ENCODE results near the gene SKA1.

SKA1 gene

DNA sequence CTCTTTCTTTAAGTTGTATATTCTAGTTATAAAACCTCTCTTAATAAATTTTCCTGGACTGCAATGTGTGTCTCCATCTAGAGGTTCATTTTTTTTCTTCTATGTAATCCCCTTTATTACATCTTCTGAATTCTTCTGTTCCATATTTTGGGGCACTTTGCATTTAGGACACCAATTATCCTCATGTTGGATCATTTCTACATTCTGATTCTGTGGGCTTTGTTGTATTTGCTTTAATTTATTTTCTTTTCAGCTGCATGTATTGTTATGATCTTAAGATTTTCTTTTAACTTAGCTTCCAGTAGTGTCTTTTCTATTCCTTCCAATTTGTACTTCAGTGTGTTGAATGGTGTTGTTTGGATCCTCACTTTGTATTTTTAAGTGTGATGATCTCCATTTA, 5.2 kb upstream of the SKA1 start:
- TF ChIP-seq YY1 (IDR thresholded peaks at IDR 0.05; ENCODE audit: insufficient read depth, insufficient read length) (no peak), SUZ12 (IDR thresholded peaks at IDR 0.05; ENCODE audit: extremely low read depth, insufficient read depth, insufficient read length) (no peak), ZNF274 (IDR thresholded peaks at IDR 0.05; ENCODE audit: low read depth, low read length) (no peak)
- Histone ChIP-seq H3K36me3 (ENCODE audit: insufficient read depth, insufficient read length, low read length) (no peaks in the 10 kb centered on the region), H3K9ac (ENCODE audit: insufficient read length, low read depth) (no peak overlapping the region), H3K4me3 (ENCODE audit: insufficient read length, low read depth) (no peak overlapping the region), H3K4me1 (ENCODE audit: insufficient read depth, insufficient read length) (no peaks in the 10 kb centered on the region), H3K27me3 (ENCODE audit: insufficient read depth, insufficient read length) (no peaks in the 10 kb centered on the region), H3K9me3 (ENCODE audit: insufficient read depth, low read length) (no peaks in the 10 kb centered on the region)
- DNase-seq (ENCODE audit: low read depth, low spot score) = no peak

DNA sequence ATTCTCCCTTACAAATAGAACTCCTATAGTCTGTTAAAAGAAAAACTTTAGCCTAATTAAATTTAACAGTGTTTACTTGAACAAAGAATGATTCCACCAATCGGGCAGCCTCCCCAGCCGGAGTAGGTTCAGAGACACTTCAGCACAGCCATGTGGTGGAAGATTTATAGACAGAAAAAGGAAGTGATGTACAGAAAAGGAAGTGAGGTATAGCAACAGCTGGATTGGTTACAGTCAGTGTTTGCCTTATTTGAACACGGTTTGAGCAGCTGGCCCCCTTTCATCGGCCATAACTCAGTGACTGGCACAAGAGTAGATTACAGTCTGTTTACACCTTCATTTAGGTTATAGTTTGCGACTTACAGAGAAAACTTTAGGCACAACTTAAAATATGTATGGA, 2.1 kb upstream of the SKA1 start:
- H3K4me1 ChIP-seq (ENCODE audit: insufficient read depth, insufficient read length) = no peaks in the 10 kb centered on the region
- H3K4me3 ChIP-seq (ENCODE audit: insufficient read length, low read depth) = no peak overlapping the region
- no peak for TF ChIP-seq ZNF274 (IDR thresholded peaks at IDR 0.05; ENCODE audit: low read depth, low read length)
- no peak for TF ChIP-seq SUZ12 (IDR thresholded peaks at IDR 0.05; ENCODE audit: extremely low read depth, insufficient read depth, insufficient read length)
- no peak for TF ChIP-seq YY1 (IDR thresholded peaks at IDR 0.05; ENCODE audit: insufficient read depth, insufficient read length)

DNA sequence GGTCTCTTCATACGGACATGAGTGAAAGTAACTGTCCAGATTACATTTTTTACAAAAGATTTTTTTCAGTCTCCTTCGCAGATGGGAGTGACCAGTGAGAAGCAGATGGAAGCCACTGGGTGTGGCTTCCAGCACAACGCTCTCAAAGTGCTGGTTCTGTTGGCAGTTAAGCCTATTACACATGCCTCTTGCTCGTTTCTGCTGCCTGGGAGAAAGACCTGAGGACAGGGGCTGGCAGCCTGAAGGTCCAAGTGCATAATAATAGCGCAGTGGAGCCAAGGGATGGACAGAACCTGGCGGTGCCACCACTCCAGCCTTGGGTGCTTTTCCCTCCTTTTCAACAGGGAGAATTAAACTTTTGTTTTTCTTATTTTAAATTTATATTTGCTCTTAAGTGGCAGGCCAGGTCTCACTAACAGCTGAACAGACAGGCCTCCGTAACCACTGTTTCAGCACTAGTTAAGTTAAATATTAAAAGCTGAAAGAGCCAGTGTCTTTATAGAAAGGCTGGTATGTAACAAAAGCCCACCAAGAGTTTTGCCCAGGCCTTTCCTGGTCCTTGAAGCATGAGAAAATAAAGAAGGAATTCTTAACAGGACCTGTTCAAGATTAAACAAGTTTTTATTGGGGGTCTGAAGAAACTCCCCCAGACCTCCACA, 1.2 kb upstream of the SKA1 start:
- Histone ChIP-seq H3K9me3 (ENCODE audit: insufficient read depth, low read length) (no peaks in the 10 kb centered on the region), H3K36me3 (ENCODE audit: insufficient read depth, insufficient read length, low read length) (peaks cover 18% of the 10 kb centered on the region), H3K4me3 (ENCODE audit: insufficient read length, low read depth) (no peak overlapping the region), H3K9ac (ENCODE audit: insufficient read length, low read depth) (no peak overlapping the region), H3K4me1 (ENCODE audit: insufficient read depth, insufficient read length) (no peaks in the 10 kb centered on the region), H3K27me3 (ENCODE audit: insufficient read depth, insufficient read length) (no peaks in the 10 kb centered on the region)
- DNase-seq (ENCODE audit: low read depth, low spot score) = no peak
- TF ChIP-seq ZNF274 (IDR thresholded peaks at IDR 0.05; ENCODE audit: low read depth, low read length) (no peak), YY1 (IDR thresholded peaks at IDR 0.05; ENCODE audit: insufficient read depth, insufficient read length) (no peak), SUZ12 (IDR thresholded peaks at IDR 0.05; ENCODE audit: extremely low read depth, insufficient read depth, insufficient read length) (no peak)

More for the DNA sequence above, 2.1 kb upstream of the SKA1 start:
- Histone ChIP-seq H3K27me3 (ENCODE audit: insufficient read depth, insufficient read length) (no peaks in the 10 kb centered on the region), H3K36me3 (ENCODE audit: insufficient read depth, insufficient read length, low read length) (peaks cover 13% of the 10 kb centered on the region), H3K9ac (ENCODE audit: insufficient read length, low read depth) (no peak overlapping the region), H3K9me3 (ENCODE audit: insufficient read depth, low read length) (no peaks in the 10 kb centered on the region)
- no peak for DNase-seq (ENCODE audit: low read depth, low spot score)

DNA sequence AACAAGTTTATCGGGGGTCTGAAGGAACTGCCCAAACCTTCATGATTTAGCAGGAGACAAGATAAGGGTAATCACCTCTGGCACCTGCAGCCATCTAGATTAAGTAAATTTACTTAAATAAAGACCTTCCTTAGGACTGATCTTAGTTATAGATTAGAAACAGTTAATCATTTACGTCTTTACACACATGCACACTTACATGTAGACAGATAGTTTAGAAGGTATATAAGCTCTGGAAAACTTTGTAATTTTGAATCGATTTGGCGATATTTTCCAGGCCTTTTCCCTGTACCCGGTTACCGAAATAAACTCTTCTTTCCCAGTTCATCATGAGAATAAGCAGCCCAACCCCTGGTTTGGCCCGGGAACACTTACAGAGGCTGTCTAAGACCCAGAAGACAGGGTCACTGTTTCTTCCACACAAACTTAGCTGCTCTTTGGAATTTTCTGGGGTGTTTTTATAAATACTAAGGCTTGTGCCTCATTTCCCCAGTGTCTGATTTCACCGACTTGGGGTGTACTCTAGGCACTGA, 560 bp upstream of the SKA1 start:
- Histone ChIP-seq H3K9ac (ENCODE audit: insufficient read length, low read depth) (peak overlapping the region; percentile 12), H3K27me3 (ENCODE audit: insufficient read depth, insufficient read length) (no peaks in the 10 kb centered on the region), H3K4me3 (ENCODE audit: insufficient read length, low read depth) (peak overlapping the region; percentile 18), H3K4me1 (ENCODE audit: insufficient read depth, insufficient read length) (no peaks in the 10 kb centered on the region), H3K9me3 (ENCODE audit: insufficient read depth, low read length) (no peaks in the 10 kb centered on the region), H3K36me3 (ENCODE audit: insufficient read depth, insufficient read length, low read length) (peaks cover 23% of the 10 kb centered on the region)
- TF ChIP-seq SUZ12 (IDR thresholded peaks at IDR 0.05; ENCODE audit: extremely low read depth, insufficient read depth, insufficient read length) (no peak), ZNF274 (IDR thresholded peaks at IDR 0.05; ENCODE audit: low read depth, low read length) (no peak), YY1 (IDR thresholded peaks at IDR 0.05; ENCODE audit: insufficient read depth, insufficient read length) (no peak)
- DNase-seq (ENCODE audit: low read depth, low spot score) = no peak

DNA sequence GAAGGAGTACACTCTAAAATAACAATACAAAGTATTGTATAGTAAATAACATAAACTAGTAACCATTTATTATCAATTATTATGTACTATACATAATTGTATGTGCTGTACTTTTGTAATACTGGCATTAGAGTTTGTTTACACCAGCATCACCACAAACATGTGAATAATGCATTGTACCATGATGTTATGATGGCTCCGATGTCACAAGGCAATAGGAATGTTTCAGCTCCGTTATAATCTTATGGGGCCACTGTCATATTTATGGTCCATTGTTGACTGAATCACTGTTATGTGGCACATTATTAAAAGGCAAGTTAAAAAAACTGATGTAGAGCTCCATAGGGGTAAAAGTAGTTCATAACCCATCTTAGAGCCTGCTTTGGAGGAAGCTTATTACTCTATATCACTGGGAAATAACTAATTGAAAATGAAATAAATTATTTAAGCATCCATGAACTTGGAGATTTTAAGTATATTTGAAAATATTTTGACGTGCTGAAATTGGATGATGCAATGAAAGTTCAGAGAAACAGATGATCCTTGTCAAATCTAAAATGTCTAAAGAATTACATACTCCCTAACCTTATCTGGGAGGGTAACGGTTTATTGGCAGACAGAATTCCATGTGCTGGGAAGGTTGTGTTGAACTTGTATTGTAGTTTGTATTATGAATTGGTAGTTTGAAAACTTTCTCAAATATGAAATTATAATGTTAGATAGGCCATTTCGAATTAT, 2.4 kb downstream of the SKA1 start:
- Histone ChIP-seq H3K27me3 (ENCODE audit: insufficient read depth, insufficient read length) (no peaks in the 10 kb centered on the region), H3K36me3 (ENCODE audit: insufficient read depth, insufficient read length, low read length) (peaks cover 41% of the 10 kb centered on the region), H3K4me3 (ENCODE audit: insufficient read length, low read depth) (no peak overlapping the region), H3K9me3 (ENCODE audit: insufficient read depth, low read length) (no peaks in the 10 kb centered on the region), H3K4me1 (ENCODE audit: insufficient read depth, insufficient read length) (no peaks in the 10 kb centered on the region), H3K9ac (ENCODE audit: insufficient read length, low read depth) (no peak overlapping the region)
- TF ChIP-seq YY1 (IDR thresholded peaks at IDR 0.05; ENCODE audit: insufficient read depth, insufficient read length) (no peak), SUZ12 (IDR thresholded peaks at IDR 0.05; ENCODE audit: extremely low read depth, insufficient read depth, insufficient read length) (no peak), ZNF274 (IDR thresholded peaks at IDR 0.05; ENCODE audit: low read depth, low read length) (no peak)
- DNase-seq (ENCODE audit: low read depth, low spot score) = no peak

DNA sequence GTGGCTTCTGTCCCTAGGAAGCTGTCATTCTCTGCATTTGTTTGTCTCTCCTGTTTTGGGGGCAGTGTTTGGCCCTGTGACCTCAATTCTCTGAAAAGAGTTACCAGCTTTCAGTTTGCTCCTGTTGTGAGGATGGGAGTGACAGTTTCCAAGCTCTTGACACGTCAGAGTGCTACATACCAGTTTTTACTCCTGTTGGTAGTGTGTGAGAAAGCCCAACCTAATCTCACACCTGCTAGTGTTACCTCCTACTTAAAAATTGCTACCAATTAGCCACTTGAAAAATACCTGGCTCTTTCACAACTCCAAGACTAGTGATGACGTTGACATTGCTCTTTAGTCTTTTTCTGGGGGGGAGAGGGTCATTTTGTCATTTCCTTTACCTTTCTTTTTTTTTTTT, 14.1 kb downstream of the SKA1 start:
- no peak for TF ChIP-seq YY1 (IDR thresholded peaks at IDR 0.05; ENCODE audit: insufficient read depth, insufficient read length)
- no peak for TF ChIP-seq SUZ12 (IDR thresholded peaks at IDR 0.05; ENCODE audit: extremely low read depth, insufficient read depth, insufficient read length)
- no peak for TF ChIP-seq ZNF274 (IDR thresholded peaks at IDR 0.05; ENCODE audit: low read depth, low read length)
- H3K9me3 ChIP-seq (ENCODE audit: insufficient read depth, low read length) = no peaks in the 10 kb centered on the region
- no peaks in the 10 kb centered on the region for H3K4me1 ChIP-seq (ENCODE audit: insufficient read depth, insufficient read length)
- H3K36me3 ChIP-seq (ENCODE audit: insufficient read depth, insufficient read length, low read length) = peaks cover 26% of the 10 kb centered on the region
- DNase-seq (ENCODE audit: low read depth, low spot score) = no peak
- H3K4me3 ChIP-seq (ENCODE audit: insufficient read length, low read depth) = no peak overlapping the region
- no peaks in the 10 kb centered on the region for H3K27me3 ChIP-seq (ENCODE audit: insufficient read depth, insufficient read length)
- no peak overlapping the region for H3K9ac ChIP-seq (ENCODE audit: insufficient read length, low read depth)

DNA sequence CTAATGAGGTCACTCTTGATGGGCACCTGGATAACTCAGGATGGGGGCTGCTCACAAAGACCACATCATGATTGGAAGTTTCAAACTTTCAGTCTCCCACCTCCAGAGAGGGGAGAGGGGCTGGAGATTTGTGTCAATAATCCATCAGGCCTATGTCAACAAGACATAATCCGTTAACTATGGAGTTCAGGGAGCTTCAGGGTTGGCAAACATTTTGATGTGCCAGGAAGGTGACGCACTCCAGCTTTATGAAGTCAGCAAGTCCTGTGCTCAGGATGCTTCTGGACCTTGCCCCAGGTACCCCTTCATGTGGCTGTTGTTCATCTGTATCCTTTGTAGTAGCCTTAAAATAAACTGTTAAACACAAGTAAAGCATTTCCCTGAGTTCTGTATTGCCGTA, 19.0 kb downstream of the SKA1 start:
- H3K9me3 ChIP-seq (ENCODE audit: insufficient read depth, low read length) = no peaks in the 10 kb centered on the region
- H3K4me3 ChIP-seq (ENCODE audit: insufficient read length, low read depth) = no peak overlapping the region
- H3K9ac ChIP-seq (ENCODE audit: insufficient read length, low read depth) = no peak overlapping the region
- H3K4me1 ChIP-seq (ENCODE audit: insufficient read depth, insufficient read length) = no peaks in the 10 kb centered on the region
- peaks cover 30% of the 10 kb centered on the region for H3K36me3 ChIP-seq (ENCODE audit: insufficient read depth, insufficient read length, low read length)
- TF ChIP-seq SUZ12 (IDR thresholded peaks at IDR 0.05; ENCODE audit: extremely low read depth, insufficient read depth, insufficient read length) (no peak), ZNF274 (IDR thresholded peaks at IDR 0.05; ENCODE audit: low read depth, low read length) (no peak), YY1 (IDR thresholded peaks at IDR 0.05; ENCODE audit: insufficient read depth, insufficient read length) (no peak)
- no peaks in the 10 kb centered on the region for H3K27me3 ChIP-seq (ENCODE audit: insufficient read depth, insufficient read length)
- no peak for DNase-seq (ENCODE audit: low read depth, low spot score)

Data from NT2/D1 (cell line).